Mesendoderm (in vitro differentiated cells): Measurements from ENCODE around the gene TMEM131.

ENCODE experiments used
- DNase-seq: peaks from one replicate; pipeline ENCODE4 v3.0.0; 2013
- H2AK5ac ChIP-seq: 2 replicates; pipeline ENCODE4 v1.6.1; 2013; ENCODE audit warnings: low read length, inconsistent platforms
- H2BK120ac ChIP-seq: 2 replicates; pipeline ENCODE4 v1.6.1; 2013; ENCODE audit warnings: low read depth, mild to moderate bottlenecking, low read length, moderate library complexity, mixed read lengths
- H2BK15ac ChIP-seq: replicated peaks from 2 replicates; pipeline ENCODE4 v1.6.1; 2013; ENCODE audit warnings: low read depth, mild to moderate bottlenecking, moderate library complexity
- H2BK5ac ChIP-seq: 2 replicates; pipeline ENCODE4 v1.6.1; 2013; ENCODE audit warnings: low read length, inconsistent platforms
- H3K18ac ChIP-seq: 2 replicates; pipeline ENCODE4 v1.6.1; 2013; ENCODE audit warnings: mild to moderate bottlenecking, low read length, mixed read lengths
- H3K23ac ChIP-seq: one replicate; pipeline ENCODE4 v1.6.1; 2013; ENCODE audit warnings: low read length
- H3K27ac ChIP-seq: 2 replicates; pipeline ENCODE4 v1.5.1; 2013; ENCODE audit warnings: low read depth, mild to moderate bottlenecking, inconsistent platforms, low read length, moderate library complexity
- H3K27me3 ChIP-seq: 2 replicates; pipeline ENCODE4 v1.6.1; 2013; ENCODE audit warnings: low read length, control low read depth, mild to moderate bottlenecking, inconsistent platforms; ENCODE audit not compliant: insufficient read depth, poor library complexity
- H3K36me3 ChIP-seq: 2 replicates; pipeline ENCODE4 v1.6.1; 2013; ENCODE audit warnings: low read length, inconsistent platforms; ENCODE audit not compliant: control insufficient read depth, insufficient read depth
- H3K4ac ChIP-seq: one replicate; pipeline ENCODE4 v1.6.1; 2013; ENCODE audit warnings: low read depth, mild to moderate bottlenecking, low read length, moderate library complexity
- H3K4me1 ChIP-seq: 2 replicates; pipeline ENCODE4 v1.6.1; 2013; ENCODE audit warnings: low read depth, low read length, inconsistent platforms; ENCODE audit not compliant: control insufficient read depth
- H3K4me2 ChIP-seq: 2 replicates; pipeline ENCODE4 v1.6.1; 2013; ENCODE audit warnings: low read length
- H3K4me3 ChIP-seq: 2 replicates; pipeline ENCODE4 v1.5.1; 2013; ENCODE audit warnings: mild to moderate bottlenecking, low read length
- H3K56ac ChIP-seq: one replicate; pipeline ENCODE4 v1.6.1; 2013; ENCODE audit warnings: low read length
- H3K79me1 ChIP-seq: 2 replicates; pipeline ENCODE4 v1.6.1; 2013; ENCODE audit warnings: low read length, inconsistent platforms
- H3K79me2 ChIP-seq: 2 replicates; pipeline ENCODE4 v1.6.1; 2013; ENCODE audit warnings: mild to moderate bottlenecking, low read length; ENCODE audit not compliant: control insufficient read depth, insufficient read depth
- H3K9ac ChIP-seq: 2 replicates; pipeline ENCODE4 v1.6.1; 2013; ENCODE audit warnings: low read length, inconsistent platforms
- H4K5ac ChIP-seq: one replicate; pipeline ENCODE4 v1.6.1; 2013; ENCODE audit warnings: low read length
- H4K8ac ChIP-seq: one replicate; pipeline ENCODE4 v1.6.1; 2013; ENCODE audit warnings: low read depth, mild to moderate bottlenecking, control low read depth, low read length, moderate library complexity
- WGBS: extraction: QIAGEN DNeasy Blood & Tissue Kit; methylation state at CpG from one replicate; pipeline ENCODE4 v1.1.7; 2013; ENCODE audit warnings: low lambda C conversion rate, missing lambda C conversion rate; ENCODE audit not compliant: insufficient coverage; ENCODE audit errors: extremely low coverage; 5-methylcytosine and 5-hydroxymethylcytosine counted together

TMEM131 gene

DNA sequence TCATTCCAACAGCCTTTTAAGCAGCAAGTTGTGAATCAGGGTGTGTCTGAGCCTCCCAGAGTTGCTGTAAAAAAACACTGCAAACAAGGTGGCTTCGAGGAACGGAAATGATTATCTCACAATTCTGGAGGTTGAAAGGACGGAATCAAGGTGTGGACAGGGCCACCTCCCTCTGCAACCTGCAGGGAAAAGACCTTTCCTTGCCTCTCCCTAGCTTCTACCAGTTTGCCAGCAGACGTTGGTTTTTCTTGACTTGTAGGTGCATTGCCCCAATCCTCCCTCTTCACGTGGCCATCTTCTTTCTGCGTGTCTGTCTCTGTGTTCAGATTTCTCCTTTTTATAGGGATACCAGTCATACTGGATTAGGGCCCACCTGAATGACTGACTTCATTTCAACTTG lies 24.8 kb upstream of the TMEM131 start:
- no peak overlapping the region for H3K4me3 ChIP-seq
- no peak overlapping the region for H4K5ac ChIP-seq
- no peak overlapping the region for H2AK5ac ChIP-seq
- no peak for DNase-seq
- no peak overlapping the region for H3K27ac ChIP-seq
- H3K4me2 ChIP-seq, result no peak overlapping the region
- H3K36me3 ChIP-seq, result no peaks in the 10 kb centered on the region
- no peak overlapping the region for H2BK15ac ChIP-seq
- no peak overlapping the region for H3K23ac ChIP-seq
- no peaks in the 10 kb centered on the region for H3K4me1 ChIP-seq
- no peaks in the 10 kb centered on the region for H3K79me2 ChIP-seq
- no peak overlapping the region for H3K18ac ChIP-seq
- H3K79me1 ChIP-seq, result no peaks in the 10 kb centered on the region
- no peaks in the 10 kb centered on the region for H3K27me3 ChIP-seq
- H2BK5ac ChIP-seq, result no peak overlapping the region
- WGBS, result no CpG with 5 or more reads among the region's 6 CpGs
- H2BK120ac ChIP-seq, result no peak overlapping the region
- H3K9ac ChIP-seq, result no peak overlapping the region
- H4K8ac ChIP-seq, result no peak overlapping the region
- no peak overlapping the region for H3K4ac ChIP-seq
- no peak overlapping the region for H3K56ac ChIP-seq

DNA sequence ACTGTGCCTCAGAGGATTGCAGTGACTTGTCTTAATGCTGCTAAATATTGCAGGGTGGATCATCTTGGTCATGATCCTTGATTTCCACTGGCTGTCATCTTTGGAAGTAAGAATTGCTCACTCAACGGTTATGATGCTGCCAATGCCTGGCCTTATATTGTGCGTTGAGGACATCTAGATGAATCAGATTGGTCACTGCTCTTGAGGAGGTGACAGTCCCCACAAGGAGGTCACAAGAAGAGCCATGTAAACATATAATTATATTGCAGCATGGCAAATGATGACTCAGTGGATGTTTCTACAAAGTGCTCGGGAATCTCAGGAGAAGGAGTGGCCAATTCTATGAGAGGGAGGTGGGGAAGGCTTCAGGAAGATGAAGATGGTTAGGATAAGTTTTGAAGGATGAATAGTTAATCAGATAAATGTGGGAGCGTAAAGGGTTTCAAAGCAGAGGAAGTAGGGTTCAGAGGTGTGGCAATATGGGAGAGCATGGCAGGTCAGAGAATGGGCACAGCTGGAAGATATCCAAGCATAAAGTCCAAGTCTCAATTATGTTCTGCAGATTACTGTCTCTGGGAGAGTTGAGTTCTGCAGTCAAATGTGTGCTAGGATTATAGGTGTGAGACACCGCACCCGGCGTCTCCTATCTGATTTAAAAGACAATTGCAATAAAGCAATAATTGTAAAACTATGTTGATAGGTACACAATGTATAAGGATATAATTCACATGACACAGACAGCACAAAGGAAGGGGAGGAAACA lies 21.3 kb upstream of the TMEM131 start:
- Histone ChIP-seq H3K79me2 (no peaks in the 10 kb centered on the region), H3K18ac (no peak overlapping the region), H2BK5ac (no peak overlapping the region), H3K36me3 (no peaks in the 10 kb centered on the region), H2BK120ac (no peak overlapping the region), H4K5ac (no peak overlapping the region), H2AK5ac (no peak overlapping the region), H3K4me1 (no peaks in the 10 kb centered on the region), H3K27me3 (no peaks in the 10 kb centered on the region), H3K23ac (no peak overlapping the region), H3K4me3 (no peak overlapping the region), H3K4me2 (no peak overlapping the region), H2BK15ac (no peak overlapping the region), H3K9ac (no peak overlapping the region), H3K79me1 (no peaks in the 10 kb centered on the region), H4K8ac (no peak overlapping the region), H3K56ac (no peak overlapping the region), H3K4ac (no peak overlapping the region), H3K27ac (no peak overlapping the region)
- DNase-seq, result no peak
- 100% methylated on average over 1 of the region's 7 CpGs for WGBS

DNA sequence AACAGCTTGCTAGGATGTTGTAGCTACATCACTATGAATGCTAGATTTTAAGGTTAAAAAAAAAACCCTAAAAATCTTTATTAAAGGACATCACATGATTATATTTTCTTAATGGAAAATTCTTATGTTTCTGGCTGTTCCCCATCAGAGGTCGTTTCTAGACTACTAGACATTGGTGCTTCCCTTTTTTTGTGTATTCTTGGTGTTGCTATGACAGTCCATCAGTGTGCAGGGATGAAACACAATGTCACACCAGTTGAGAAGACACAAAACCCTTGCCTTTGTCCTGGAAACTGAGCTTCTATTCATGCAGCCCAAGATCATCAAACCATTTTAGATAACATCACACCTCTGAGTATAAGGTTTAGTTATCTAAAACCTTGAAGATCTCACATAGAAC lies 19.9 kb upstream of the TMEM131 start:
- Histone ChIP-seq H3K56ac (no peak overlapping the region), H3K9ac (no peak overlapping the region), H3K4ac (no peak overlapping the region), H3K23ac (no peak overlapping the region), H3K4me1 (peaks cover 3% of the 10 kb centered on the region), H3K79me1 (no peaks in the 10 kb centered on the region), H3K27ac (no peak overlapping the region), H3K36me3 (no peaks in the 10 kb centered on the region), H3K79me2 (no peaks in the 10 kb centered on the region), H3K18ac (no peak overlapping the region), H2AK5ac (no peak overlapping the region), H2BK120ac (no peak overlapping the region), H3K4me3 (no peak overlapping the region), H4K5ac (no peak overlapping the region), H2BK15ac (no peak overlapping the region), H3K4me2 (no peak overlapping the region), H2BK5ac (no peak overlapping the region), H4K8ac (no peak overlapping the region), H3K27me3 (no peaks in the 10 kb centered on the region)
- WGBS, result no CpG with 5 or more reads among the region's 1 CpG
- no peak for DNase-seq

DNA sequence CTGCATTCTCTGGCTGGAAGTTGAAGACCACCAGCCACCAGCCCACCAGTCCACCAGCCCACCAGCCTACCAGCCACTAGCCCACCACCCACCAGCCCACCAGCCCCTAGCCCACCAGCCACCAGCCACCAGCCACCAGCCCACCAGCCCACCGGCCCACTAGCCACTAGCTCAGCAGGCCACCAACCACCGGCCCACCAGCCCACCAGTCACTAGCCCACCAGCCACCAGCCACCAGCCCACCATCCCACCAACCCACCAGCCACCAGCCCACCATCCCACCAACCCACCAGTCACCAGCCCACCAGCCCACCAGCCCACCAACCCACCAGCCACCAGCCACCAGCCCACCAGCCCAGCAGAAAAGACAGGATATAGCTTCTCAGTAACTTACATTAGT lies 18.6 kb upstream of the TMEM131 start:
- Histone ChIP-seq H2BK5ac (no peak overlapping the region), H3K9ac (no peak overlapping the region), H3K27ac (no peak overlapping the region), H3K4me2 (no peak overlapping the region), H3K4me1 (peaks cover 3% of the 10 kb centered on the region), H3K18ac (no peak overlapping the region), H3K36me3 (no peaks in the 10 kb centered on the region), H3K56ac (no peak overlapping the region), H3K23ac (no peak overlapping the region), H3K4me3 (no peak overlapping the region), H3K4ac (no peak overlapping the region), H4K8ac (no peak overlapping the region), H3K27me3 (no peaks in the 10 kb centered on the region), H2BK15ac (no peak overlapping the region), H4K5ac (no peak overlapping the region), H2BK120ac (no peak overlapping the region), H3K79me1 (no peaks in the 10 kb centered on the region), H3K79me2 (no peaks in the 10 kb centered on the region), H2AK5ac (no peak overlapping the region)
- DNase-seq, result no peak
- WGBS, result no CpG with 5 or more reads among the region's 2 CpGs

DNA sequence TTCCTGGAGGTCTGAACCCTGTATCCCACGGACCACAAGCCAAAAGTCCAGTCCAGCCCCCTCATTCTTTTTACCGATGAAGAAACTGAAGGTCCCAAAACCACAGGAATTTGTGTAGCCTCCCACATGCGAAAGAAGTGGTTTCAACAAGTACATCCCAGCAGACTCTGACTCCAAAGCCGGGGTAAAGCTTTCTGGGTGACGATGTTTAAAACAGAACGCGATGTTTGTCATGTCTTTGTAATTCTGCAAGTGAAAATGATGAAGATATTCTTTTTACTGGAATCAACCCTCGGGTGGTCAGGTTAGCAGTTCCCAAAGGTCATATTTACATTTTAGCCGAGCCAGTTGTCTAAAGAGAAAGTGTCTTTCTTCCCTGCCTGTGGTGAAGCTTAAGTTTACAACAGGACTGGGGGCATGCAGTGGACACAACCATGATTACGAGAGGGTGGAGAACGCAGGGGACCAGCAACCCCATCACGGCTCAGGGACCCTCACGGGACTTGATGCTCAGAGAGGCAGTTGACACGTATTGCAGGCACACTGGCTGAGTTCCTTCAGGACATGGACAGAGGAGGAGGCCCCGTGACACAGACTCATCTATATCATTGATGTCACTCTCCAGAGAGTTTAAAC lies 17.8 kb upstream of the TMEM131 start:
- no peak overlapping the region for H3K4me2 ChIP-seq
- H2BK5ac ChIP-seq, result no peak overlapping the region
- H3K9ac ChIP-seq, result no peak overlapping the region
- no peak overlapping the region for H3K56ac ChIP-seq
- H3K27ac ChIP-seq, result no peak overlapping the region
- no peak overlapping the region for H2BK15ac ChIP-seq
- H3K79me2 ChIP-seq, result no peaks in the 10 kb centered on the region
- H3K4me1 ChIP-seq, result peaks cover 3% of the 10 kb centered on the region
- H2BK120ac ChIP-seq, result no peak overlapping the region
- no CpG with 5 or more reads among the region's 15 CpGs for WGBS
- H3K36me3 ChIP-seq, result no peaks in the 10 kb centered on the region
- no peak overlapping the region for H3K4ac ChIP-seq
- no peaks in the 10 kb centered on the region for H3K79me1 ChIP-seq
- no peak overlapping the region for H3K18ac ChIP-seq
- no peak overlapping the region for H4K5ac ChIP-seq
- H3K27me3 ChIP-seq, result no peaks in the 10 kb centered on the region
- H3K4me3 ChIP-seq, result no peak overlapping the region
- no peak for DNase-seq
- no peak overlapping the region for H2AK5ac ChIP-seq
- H4K8ac ChIP-seq, result no peak overlapping the region
- H3K23ac ChIP-seq, result no peak overlapping the region
